ENCODE data around the gene CEBPG.

CEBPG gene

GRCh38 chr19:33373453-33374235 is at the start of gene CEBPG:
Gene CEBPG (plus strand): TSS chr19:33373709. CDS start chr19:33379240, 5,531 bp downstream.
- peak; percentile 75 for DNase-seq

DNA sequence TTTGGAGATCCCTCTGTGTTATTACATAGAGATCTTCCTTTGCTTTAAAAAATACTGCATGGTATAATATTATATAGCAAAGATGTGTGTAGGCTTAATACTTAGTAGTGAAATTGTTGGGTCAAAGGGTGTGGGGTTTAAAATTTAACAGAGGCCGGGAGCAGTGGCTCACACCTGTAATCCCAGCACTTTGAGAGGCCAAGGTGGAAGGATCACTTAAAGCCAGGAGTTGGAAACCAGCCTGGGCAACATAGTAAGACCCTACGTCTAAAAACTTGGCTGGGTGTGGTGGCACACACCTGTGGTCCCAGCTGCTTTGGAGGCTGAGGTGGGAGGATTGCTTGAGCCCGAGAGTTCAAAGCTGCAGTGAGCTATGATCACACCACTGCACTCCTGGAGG is 48.9 kb upstream of the CEBPG start:
- no peak for DNase-seq

DNA sequence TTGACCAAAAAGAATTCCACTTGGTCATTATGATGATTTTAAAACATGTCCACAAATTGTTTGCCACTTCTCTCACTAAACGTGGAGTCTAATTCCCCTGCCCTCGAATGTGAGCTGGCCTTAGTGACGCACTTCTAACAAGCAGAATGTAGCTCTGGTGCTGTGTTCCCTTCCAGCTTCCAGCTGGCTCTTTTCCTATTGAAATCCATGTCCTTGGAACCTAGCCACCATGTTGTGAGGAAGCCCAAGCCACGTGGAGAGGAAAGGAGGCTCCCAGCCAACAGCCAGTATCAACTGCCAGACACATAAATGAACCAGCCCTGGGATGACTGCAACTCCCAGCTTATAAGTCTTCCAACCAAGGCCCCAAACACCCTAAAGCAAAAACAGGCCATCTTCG is 47.6 kb upstream of the CEBPG start:
- no peak for DNase-seq

- DNase-seq, result no peak
Measured at GRCh38 chr19:33329060-33329459, 44.4 kb upstream of the CEBPG start.

GRCh38 chr19:33329736-33330135 is 43.8 kb upstream of the CEBPG start:
- no peak for DNase-seq

- no peak for DNase-seq
Measured at GRCh38 chr19:33332248-33332647, 41.3 kb upstream of the CEBPG start.

GRCh38 chr19:33333151-33333550 is 40.4 kb upstream of the CEBPG start:
- no peak for DNase-seq

- no peak for DNase-seq
Measured at GRCh38 chr19:33333642-33334041, 39.9 kb upstream of the CEBPG start.

- DNase-seq, result no peak
Measured at GRCh38 chr19:33334271-33334670, 39.2 kb upstream of the CEBPG start.

GRCh38 chr19:33335446-33335845 is 38.1 kb upstream of the CEBPG start:
- DNase-seq, result no peak

DNA sequence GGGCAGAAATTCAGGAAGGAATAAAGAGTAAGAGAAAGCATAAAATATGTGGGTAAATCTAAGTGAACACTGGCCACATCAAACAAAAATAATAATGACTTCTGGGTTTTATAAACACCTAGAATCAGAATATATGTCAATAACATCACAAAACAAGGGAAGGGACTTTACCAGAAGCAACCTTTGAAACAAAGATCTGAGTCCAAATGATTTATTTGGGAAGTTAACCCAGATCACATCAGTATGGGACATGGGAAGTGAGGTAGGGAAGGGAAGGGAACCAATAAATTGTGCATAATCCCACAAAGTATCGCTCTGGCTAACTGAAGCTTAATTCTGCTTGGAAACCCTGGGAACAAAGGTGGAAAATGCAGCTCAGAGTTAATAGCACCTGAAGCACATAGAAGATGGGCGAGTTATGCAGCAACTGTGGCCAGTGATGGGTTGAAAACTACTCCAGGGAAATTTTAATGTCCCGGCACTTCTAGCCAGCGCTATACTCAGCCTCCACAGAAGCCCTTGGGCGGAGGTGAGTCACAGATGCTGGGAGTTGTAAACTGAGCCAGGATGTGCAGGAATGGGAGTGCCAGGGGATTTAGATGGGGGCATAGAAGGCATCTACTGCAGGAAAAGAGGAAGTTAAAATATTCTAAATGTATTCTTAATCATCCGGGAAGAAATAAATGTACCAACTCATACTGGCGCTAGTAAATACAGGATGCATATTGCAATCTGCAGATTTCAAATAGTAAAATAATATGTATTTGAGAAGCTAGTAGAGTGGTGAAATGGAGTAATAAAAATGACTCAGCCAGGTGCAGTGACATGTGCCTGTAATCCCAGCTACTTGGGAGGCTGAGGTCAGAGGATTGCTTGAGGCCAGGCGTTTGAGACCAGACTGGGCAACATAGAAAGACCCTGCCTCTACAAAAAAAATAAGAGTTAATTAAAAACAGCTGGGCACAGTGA is 34.2 kb upstream of the CEBPG start:
- no peak for DNase-seq

- DNase-seq, result no peak
Measured at GRCh38 chr19:33340991-33341390, 32.5 kb upstream of the CEBPG start.

DNA sequence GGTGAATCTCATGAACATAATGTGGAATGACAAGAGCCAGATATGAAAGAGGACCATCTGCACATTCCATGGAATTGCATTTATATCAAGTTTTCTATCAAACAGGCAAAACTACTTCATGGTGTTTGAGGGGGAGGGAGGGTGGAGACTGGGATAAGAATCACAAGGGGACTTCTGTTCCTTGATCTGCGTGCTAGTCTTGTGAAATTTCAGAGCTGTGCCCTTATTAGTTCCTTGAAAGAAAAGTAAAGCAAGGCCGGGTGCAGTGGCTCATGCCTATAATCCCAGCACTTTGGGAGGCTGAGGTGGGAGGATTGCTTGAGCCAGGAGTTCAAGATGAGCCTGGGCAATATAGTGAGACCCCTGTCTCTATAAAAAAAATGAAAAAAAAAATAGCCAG is 30.2 kb upstream of the CEBPG start:
- no peak for DNase-seq

- DNase-seq, result no peak
Measured at GRCh38 chr19:33343859-33344572, 29.5 kb upstream of the CEBPG start.

DNA sequence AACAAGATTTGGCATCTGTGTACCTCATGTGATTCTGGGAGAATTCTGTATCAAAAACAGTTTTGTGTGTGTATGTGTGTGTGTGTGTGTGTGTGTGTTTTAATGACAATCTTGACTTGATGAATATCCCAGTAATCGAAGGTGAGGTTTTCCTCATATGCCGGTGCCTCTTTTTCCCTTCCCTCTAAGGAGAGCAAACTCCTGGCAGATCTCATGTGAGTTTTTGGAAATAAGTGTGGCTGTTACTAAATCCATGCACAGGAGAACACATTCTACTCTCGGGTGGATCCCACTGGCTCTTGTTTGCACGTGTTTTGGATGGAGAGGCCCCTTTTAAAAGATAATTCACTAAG is 29.0 kb upstream of the CEBPG start:
- no peak for DNase-seq

DNA sequence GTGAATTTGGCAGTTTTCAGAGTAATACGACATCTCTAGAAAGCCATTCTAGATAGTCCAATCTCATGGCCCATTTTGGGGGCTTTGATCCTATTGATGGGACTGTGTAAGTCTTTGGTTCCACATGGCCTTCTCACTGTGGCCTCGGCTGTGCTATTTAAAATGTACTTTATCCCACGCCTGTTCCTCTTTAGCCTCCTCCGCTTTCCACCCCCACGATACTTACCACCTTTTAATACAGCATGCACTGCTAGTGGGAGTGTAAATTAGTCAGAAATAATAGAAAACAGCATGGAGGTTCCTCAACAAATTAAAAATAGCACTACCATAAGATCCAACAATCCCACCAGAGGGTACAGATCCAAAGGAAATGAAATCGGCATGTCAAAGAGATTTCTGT is 28.3 kb upstream of the CEBPG start:
- no peak for DNase-seq

DNA sequence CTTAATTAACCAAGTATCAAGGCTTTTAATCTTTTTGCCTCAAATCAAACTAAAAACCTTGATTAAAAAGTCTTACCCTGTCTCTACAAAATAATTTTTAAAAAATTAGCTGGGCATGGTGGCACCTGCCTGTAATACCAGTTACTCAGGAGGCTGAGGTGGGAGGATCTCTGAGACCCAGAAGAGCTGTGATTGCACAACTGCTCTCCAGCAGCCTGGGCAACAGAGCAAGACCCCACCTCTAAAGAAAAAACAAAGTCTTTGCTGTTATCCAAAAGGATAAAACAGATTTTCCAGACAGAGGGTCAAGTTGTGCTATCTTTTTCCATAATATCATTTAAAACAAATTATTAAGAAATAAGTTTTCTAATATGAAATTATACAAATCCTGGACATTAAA is 26.8 kb upstream of the CEBPG start:
- DNase-seq, result no peak

GRCh38 chr19:33347300-33347699 is 26.2 kb upstream of the CEBPG start:
- no peak for DNase-seq

- DNase-seq, result no peak
Measured at GRCh38 chr19:33348301-33349010, 25.1 kb upstream of the CEBPG start.

DNA sequence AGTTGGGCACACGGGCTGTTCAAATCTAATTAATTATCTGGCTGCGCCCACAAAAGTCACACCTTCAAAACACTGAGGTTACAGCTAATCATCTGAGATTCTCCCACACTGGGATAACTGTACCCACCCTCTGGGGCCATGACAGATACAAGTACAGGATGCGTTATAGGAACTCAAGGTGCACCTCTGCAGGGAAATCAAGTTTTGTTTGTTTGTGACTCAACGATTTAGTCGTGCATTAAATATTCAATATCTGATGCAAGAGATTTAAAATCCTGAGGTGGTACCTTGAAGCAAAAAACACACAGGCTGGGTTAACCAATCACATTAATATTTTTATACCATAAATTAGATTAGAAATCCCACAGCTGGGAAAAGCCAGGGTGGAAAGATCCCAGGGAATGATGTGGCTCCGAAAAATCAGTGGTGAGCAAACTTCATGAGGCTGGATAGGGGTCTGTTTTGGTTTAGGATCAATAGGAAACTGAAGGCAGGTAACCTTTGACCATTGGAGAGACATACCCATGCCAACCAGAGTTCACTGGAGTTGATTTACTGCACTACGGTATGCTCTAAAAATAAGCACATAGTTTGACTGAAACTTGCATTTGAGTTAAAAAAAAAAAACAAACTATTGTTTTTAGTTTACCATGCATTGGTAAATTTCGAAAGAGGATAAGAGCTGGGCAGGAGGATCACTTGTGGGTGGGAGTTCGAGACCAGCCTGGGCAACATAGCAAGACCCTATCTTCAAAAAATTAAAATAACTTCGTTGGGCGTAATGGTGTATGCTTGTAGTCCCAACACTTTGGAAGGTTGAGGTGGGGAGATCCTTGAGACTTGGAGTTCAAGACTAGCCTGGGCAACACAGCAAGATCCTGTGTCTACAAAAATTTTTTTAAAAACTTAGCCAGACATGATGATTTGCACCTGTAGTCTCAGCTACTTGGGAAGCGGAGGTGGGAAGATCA is 23.9 kb upstream of the CEBPG start:
- DNase-seq, result no peak

- no peak for DNase-seq
Measured at GRCh38 chr19:33350538-33351309, 22.8 kb upstream of the CEBPG start.
